Lung microvascular endothelial cell (primary cell): ENCODE measurements around the gene CAV1. TPM values are rescaled to one million over a fixed set of nuclear protein-coding genes. Genes with fewer than 3 reads are reported as not detected.

Experiments used
- DNase-seq, 2 donors: peaks; one replicate each; pipeline versions ENCODE4 v3.0.0 to v3.0.0-alpha.2; 2010; ENCODE audit warnings: low read depth in 2 of 2
- total RNA-seq: library from RNA; depleted of rRNA; stranded (reverse); fragments of >200 nt; gene quantifications from 2 replicates; pipeline ENCODE4 v1.2.1, GENCODE V29; 2014

The CAV1 gene
- total RNA-seq, 1 donor from 2014 or later: 585 TPM

DNA sequence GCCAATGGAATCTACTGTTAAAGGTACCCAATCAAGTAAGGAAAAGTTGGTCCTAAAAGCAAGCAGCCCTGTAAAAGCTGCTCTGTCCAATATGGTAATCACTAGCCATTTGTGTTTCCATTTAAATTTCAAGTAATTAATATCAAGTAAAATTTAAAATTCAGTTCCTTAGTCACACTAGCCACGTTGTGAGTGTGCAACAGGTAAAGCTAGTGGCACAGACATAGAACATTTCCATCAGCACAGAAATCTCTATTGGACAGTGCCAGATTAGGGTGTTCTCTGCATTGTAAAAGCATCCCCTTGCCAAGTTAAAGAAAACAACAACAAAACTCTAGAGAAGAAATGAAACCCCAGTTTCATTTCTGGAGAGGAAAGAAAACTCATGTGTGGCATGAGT lies 4.4 kb downstream of the CAV1 start:
- DNase-seq: peak; percentile 4 to 30

- peak; percentile 16 to 40 for DNase-seq
These were observed 5.4 kb downstream of the CAV1 start for GRCh38 chr7:116530107-116530820.

- no peak for DNase-seq
These were observed 7.4 kb downstream of the CAV1 start for GRCh38 chr7:116532102-116532688.

DNA sequence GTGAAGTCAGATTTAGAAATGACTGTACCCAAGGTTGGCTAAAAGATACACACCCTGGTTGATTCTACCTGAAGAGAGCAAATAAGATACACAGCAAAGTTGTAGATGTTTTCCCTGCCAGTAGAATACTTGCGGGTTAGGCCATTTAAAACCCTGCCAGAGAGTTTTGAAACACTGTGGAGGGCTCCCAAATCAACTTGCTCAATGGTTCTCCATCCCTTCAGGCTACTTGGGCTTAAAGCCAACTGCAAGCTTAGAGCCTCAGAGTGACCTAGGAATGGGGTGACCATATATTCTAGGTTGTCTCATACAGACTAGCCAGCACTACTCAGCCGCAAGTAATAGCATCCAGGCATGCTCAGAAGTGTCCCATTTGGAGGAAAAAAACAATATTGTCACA lies 10.0 kb downstream of the CAV1 start:
- DNase-seq: peak in 1 of 2 donors; percentile 6

GRCh38 chr7:116535416-116535815 lies 10.6 kb downstream of the CAV1 start:
- DNase-seq: peak; percentile 20 to 35

- DNase-seq: no peak
These were observed 13.3 kb downstream of the CAV1 start for GRCh38 chr7:116538138-116538537.

GRCh38 chr7:116539879-116540278 lies 15.0 kb downstream of the CAV1 start:
- peak in 1 of 2 donors; percentile 20 for DNase-seq

DNA sequence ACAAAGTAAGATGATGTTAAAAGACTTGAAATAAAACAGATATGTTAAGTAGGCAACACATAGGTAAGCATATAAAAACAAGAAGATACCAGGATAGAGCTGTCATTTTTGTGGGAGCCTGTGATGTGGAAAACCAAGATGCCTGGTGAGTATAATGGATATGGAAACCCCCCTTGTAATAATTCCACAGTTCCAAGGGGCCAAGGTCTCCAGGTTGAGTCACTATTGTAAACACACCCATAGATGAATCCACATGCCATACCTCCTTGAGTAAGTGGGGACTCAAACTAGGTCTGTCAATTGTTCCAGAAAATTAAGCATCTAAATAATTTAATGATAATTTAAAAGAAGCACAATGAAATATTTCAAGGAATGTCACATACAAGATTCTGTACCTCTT lies 15.9 kb downstream of the CAV1 start:
- peak; percentile 41 to 47 for DNase-seq

DNA sequence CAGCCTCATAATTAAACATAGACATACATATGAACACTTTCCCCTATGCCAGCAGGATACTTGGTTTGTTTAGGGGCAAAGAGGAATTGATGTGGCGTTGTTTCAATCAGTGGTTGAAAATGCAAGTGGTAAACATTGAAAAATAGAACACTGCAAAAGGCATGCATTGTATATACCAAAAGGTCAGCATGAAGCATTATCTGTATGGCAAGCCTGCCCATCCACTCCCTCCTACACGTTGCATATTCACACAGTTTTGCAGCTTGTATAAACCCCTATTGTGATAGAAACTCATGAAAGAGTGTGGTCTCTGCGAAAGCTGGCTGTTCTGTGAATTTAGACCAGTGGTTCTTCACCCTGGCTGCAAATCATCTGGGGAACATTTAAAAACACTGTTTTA lies 17.1 kb downstream of the CAV1 start:
- DNase-seq: peak in 1 of 2 donors; percentile 31

- peak in 1 of 2 donors; percentile 53 for DNase-seq
These were observed 17.8 kb downstream of the CAV1 start for GRCh38 chr7:116542618-116543017.

DNA sequence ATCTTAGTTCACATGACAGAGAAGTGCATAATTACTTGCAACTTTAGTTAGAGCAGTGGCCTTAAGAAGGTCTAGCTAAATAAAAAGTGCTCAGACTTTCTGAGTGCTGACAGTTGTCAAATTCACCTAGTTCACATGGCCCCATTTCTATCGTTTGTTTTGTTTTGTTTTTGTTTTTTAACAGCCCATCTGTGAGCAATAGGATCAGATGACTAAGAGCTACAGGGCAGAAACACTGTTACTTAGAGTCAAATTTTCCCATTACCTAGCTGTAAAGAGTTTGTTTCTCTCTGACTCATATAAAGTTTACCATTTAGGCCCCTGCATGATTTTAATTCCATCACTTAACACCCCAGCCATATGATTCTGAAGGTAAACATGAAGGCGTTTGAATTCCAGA lies 18.8 kb downstream of the CAV1 start:
- DNase-seq: peak; percentile 68 to 73

GRCh38 chr7:116544487-116544886 lies 19.7 kb downstream of the CAV1 start:
- peak in 1 of 2 donors; percentile 13 for DNase-seq

GRCh38 chr7:116545411-116545993 lies 20.7 kb downstream of the CAV1 start:
- peak in 1 of 2 donors; percentile 75 for DNase-seq

GRCh38 chr7:116546054-116546453 lies 21.2 kb downstream of the CAV1 start:
- DNase-seq: peak in 1 of 2 donors; percentile 27

DNA sequence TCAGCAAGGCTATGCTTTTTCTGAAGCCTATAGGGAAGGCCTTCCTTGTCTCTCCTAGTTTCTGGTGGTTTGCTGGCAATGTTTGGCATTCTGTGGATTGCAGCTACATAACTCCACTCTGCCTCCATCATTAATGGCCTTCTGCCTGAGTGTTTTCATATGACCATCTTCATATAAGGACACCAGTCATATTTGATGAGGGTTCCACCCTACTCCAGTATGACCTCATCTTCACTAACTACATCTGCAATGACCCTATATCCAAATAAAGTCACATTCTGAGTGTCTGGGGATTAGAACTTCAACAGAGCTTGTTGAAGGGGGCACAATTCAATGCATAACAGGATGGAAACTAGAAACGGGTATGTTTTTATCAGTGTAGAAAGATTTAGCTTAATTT lies 22.1 kb downstream of the CAV1 start:
- peak in 1 of 2 donors; percentile 30 for DNase-seq

DNA sequence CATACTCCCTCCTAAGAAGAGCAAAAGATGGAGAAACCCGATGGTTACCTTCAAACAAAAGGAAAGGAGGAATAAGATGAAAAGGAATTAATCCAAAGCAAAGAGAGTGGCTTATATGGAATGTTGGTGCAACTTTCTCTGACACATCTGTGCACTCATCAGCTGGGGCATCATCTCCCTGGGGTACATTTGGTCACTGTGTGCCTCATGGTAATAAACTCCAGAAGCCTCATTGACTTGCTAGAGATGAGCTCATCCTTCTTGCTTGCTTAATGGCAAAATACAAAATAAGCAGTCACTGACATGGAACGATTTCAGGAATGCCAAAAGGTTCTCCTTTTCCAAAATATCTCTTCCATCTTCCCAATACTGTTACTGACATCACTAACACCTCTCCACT lies 22.5 kb downstream of the CAV1 start:
- DNase-seq: no peak

GRCh38 chr7:116548506-116548905 lies 23.7 kb downstream of the CAV1 start:
- DNase-seq: peak in 1 of 2 donors; percentile 30

- DNase-seq: no peak
These were observed 24.5 kb downstream of the CAV1 start for GRCh38 chr7:116549370-116549769.

DNA sequence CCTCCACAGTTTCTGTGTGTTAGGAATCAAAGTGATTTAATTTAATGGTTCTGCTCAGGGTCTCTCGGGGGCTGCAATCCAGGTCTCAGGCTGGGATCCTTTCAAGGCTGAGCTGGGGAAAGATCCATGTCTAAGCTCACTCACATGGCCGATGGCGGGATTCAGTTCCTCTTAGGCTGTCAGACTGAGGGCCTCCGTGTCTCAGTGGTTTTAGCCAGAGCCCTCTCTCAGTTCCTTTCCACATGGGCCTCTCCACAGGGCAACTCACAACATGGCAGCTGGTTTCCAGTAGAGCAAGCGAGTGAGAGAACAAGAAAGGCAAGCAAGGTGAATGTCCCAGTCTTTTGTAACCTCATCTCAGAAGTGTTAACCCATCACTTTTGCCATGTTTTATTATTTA lies 26.9 kb downstream of the CAV1 start:
- DNase-seq: peak in 1 of 2 donors; percentile 17

DNA sequence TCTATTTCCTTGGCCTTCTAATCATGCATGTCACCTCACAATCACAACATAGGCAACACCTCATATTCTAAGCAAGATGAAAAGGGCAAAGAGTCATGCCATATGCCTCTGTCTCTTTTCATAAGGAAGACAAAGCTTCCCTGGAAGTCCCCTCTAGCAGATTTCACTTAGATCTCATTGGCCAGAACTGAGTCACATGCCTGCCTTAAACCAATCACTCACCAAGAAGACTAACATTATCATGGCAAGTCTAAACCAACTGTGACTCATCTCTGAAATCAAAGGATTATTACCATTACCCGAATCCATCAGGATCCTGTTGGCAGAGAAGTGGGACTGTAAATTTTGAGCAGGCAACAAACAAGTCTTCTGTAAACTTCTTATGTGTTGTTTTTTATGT lies 27.8 kb downstream of the CAV1 start:
- DNase-seq: peak; percentile 45 to 70

- DNase-seq: peak in 1 of 2 donors; percentile 20
These were observed 28.5 kb downstream of the CAV1 start for GRCh38 chr7:116553168-116553964.

DNA sequence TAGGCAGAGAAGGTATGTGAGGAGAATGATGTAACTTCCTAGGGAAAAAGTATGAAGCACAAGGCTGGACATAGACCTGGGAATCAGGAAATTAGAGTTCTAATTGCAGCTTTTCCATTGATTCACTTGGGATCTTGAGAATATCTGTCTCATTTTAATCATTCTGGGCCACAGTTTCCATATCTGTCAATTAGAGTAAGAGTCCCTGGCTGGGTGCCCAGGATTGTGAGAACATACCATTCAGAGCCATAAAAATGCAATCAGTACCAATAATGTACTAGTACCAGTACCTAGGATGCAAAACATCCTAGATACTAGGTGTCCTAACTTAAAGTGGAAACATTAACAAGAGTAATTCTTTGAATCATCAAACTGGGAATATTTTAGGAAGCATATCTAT lies 29.6 kb downstream of the CAV1 start:
- peak; percentile 72 to 73 for DNase-seq
